Gastroesophageal sphincter (tissue), 4 donors: ENCODE results near the gene CCDC57. TPM values are rescaled to one million over a fixed set of nuclear protein-coding genes. Genes with fewer than 3 reads are reported as not detected.

ENCODE experiments used
- ATAC-seq: fragments of 150-250 bp; one replicate; pipeline ENCODE4 v1.9.1; 2016; ENCODE audit warnings: mild to moderate bottlenecking, moderate library complexity
- H3K27ac ChIP-seq, 4 donors: fragments of 200-600 bp; sonication (generic) in 3 of 4; 1 replicate in 3 of 4; 2 replicates in 1 of 4; pipeline ENCODE4 v1.5.1; 2016 to 2019
- H3K27me3 ChIP-seq: fragments of 200-600 bp; sonication (generic); one replicate; pipeline ENCODE4 v1.5.1; 2019
- H3K36me3 ChIP-seq, 2 donors: fragments of 200-600 bp; sonication (generic); one replicate each; pipeline ENCODE4 v1.5.1; 2019; ENCODE audit warnings: control low read depth in 1 of 2
- H3K4me1 ChIP-seq, 3 donors: fragments of 200-600 bp; sonication (generic); 1 replicate in 2 of 3; 2 replicates in 1 of 3; pipeline ENCODE4 v1.5.1; 2016 to 2019; ENCODE audit warnings: control low read depth in 2 of 3
- H3K4me3 ChIP-seq, 2 donors: fragments of 200-600 bp; sonication (generic); one replicate each; pipeline ENCODE4 v1.5.1; 2019; ENCODE audit warnings: mild to moderate bottlenecking in 1 of 2, moderate library complexity in 1 of 2
- H3K9me3 ChIP-seq, 3 donors: fragments of 200-600 bp; sonication (generic); one replicate each; pipeline ENCODE4 v1.5.1; 2017 to 2019; ENCODE audit warnings: control low read depth in 2 of 3
- EP300 ChIP-seq: sonication (generic); formaldehyde crosslinking; IDR thresholded peaks from one replicate; pipeline ENCODE4 v1.6.1; 2017; ENCODE audit warnings: antibody characterized with exemption, mild to moderate bottlenecking
- POLR2A ChIP-seq, 2 donors: fragments of 450-650 bp; IDR thresholded peaks; one replicate each; pipeline ENCODE4 v1.6.1; 2017; ENCODE audit warnings: antibody characterized with exemption in 2 of 2, mild to moderate bottlenecking in 2 of 2, moderate library complexity in 1 of 2
- POLR2AphosphoS5 ChIP-seq: sonication (generic); formaldehyde crosslinking; IDR thresholded peaks from one replicate; pipeline ENCODE4 v1.6.1; 2017; ENCODE audit warnings: antibody characterized with exemption
- WGBS, 2 donors: methylation state at CpG; one replicate each; pipeline ENCODE4 v1.1.5; 2018; ENCODE audit warnings: low coverage in 1 of 2; 5-methylcytosine and 5-hydroxymethylcytosine counted together
- total RNA-seq, 4 donors: library from RNA; depleted of rRNA; stranded (reverse); fragments of >200 nt; gene quantifications; one replicate each; pipeline ENCODE4 v1.1.0, GENCODE V29; 2016
- TF ChIP-seq, protein P1 (sequence below), 4 experiments: fragments of 200-600 bp in 2 of 4; fragments of 450-650 bp in 2 of 4; sonication (generic) in 1 of 4; IDR thresholded peaks; one replicate each; pipeline ENCODE4 v1.5.1; 2017 to 2019; ENCODE audit warnings: antibody characterized with exemption in 4 of 4, mild to moderate bottlenecking in 2 of 4, moderate library complexity in 2 of 4

Gene CCDC57
- total RNA-seq, 4 donors from 2014 or later: 6.5 to 28.2 (median 16.2) TPM

- Histone ChIP-seq H3K27me3 (no peaks in the 10 kb centered on the region), H3K4me1 (no peaks in the 10 kb centered on the region), H3K36me3 (peaks cover 0 to 74% of the 10 kb centered on the region in 2 donors), H3K27ac (no peak overlapping the region), H3K9me3 (no peaks in the 10 kb centered on the region), H3K4me3 (no peak overlapping the region)
- 70 to 98% methylated on average over 5 of the region's 5 CpGs for WGBS, 2 donors
- ATAC-seq: no peak
- TF ChIP-seq, protein P1, sequence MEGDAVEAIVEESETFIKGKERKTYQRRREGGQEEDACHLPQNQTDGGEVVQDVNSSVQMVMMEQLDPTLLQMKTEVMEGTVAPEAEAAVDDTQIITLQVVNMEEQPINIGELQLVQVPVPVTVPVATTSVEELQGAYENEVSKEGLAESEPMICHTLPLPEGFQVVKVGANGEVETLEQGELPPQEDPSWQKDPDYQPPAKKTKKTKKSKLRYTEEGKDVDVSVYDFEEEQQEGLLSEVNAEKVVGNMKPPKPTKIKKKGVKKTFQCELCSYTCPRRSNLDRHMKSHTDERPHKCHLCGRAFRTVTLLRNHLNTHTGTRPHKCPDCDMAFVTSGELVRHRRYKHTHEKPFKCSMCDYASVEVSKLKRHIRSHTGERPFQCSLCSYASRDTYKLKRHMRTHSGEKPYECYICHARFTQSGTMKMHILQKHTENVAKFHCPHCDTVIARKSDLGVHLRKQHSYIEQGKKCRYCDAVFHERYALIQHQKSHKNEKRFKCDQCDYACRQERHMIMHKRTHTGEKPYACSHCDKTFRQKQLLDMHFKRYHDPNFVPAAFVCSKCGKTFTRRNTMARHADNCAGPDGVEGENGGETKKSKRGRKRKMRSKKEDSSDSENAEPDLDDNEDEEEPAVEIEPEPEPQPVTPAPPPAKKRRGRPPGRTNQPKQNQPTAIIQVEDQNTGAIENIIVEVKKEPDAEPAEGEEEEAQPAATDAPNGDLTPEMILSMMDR (IDR thresholded peaks at IDR 0.05): no peak
- TF ChIP-seq POLR2A (IDR thresholded peaks at IDR 0.05): no peak
- no peak for TF ChIP-seq EP300
- no peak for TF ChIP-seq POLR2AphosphoS5
Observed at GRCh38 chr17:82160075-82160474, 52.6 kb downstream of the CCDC57 start.

GRCh38 chr17:82158825-82159224 lies 53.8 kb downstream of the CCDC57 start:
- Histone ChIP-seq H3K9me3 (no peaks in the 10 kb centered on the region), H3K27ac (no peak overlapping the region), H3K27me3 (no peaks in the 10 kb centered on the region), H3K4me3 (no peak overlapping the region), H3K36me3 (peaks cover 0 to 82% of the 10 kb centered on the region in 2 donors), H3K4me1 (no peaks in the 10 kb centered on the region)
- 81 to 89% methylated on average over 9 to 10 of the region's 10 CpGs for WGBS, 2 donors
- no peak for ATAC-seq
- TF ChIP-seq EP300: no peak
- TF ChIP-seq POLR2A (IDR thresholded peaks at IDR 0.05): no peak
- TF ChIP-seq, protein P1 (IDR thresholded peaks at IDR 0.05): no peak
- no peak for TF ChIP-seq POLR2AphosphoS5

DNA sequence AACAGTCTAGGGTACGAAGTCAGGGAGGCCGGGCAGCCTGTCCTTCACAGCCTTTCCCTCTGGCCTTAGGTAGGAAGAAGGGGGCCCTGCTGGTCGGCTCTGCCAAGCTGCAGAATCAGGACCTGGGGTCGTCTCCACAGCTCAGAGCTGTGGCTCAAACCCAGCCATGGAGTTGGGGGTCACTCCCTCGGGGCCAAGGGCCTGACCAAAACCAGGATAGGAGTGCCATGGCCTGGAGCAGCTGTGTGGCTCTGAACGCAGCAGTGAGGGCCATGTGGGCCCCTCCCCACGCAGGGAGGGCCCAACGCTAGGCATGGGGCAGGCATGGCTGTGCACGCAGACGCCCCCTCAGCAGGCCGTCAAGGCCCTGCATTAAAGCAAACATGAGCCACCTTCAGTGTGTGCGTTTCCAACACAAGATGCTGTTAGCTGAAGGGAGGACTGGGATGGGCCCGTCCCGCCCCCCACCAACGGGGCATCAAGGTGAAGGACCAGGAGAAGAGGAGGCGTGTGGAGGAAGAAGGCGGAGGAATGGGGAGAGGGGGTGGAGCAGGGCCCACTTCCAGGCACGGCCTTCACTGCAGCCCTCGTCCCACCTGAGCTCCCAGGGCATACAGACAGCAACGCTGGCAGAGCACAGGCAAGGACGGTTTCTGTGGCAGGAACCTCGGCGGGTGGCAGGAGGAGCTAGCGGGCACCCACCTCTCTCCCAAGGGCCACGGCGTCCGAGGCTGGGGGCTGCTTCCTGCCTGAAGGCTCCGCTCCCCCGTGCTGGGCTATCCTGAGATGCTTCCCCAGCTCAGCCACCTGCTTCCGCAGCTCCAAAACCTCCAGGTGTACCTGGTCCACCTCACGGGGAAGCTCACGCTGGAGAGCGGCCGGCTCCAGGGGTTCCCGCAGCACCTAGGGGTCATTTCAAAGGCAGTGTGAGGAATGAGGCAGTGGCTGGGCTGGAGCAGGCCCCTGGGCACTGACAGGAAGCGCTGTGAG lies 55.3 kb downstream of the CCDC57 start:
- Histone ChIP-seq H3K27me3 (no peaks in the 10 kb centered on the region), H3K9me3 (no peaks in the 10 kb centered on the region), H3K4me3 (no peak overlapping the region), H3K27ac (no peak overlapping the region), H3K36me3 (peaks cover 0 to 72% of the 10 kb centered on the region in 2 donors), H3K4me1 (no peaks in the 10 kb centered on the region)
- WGBS, 2 donors: no CpG with 5 or more reads among the region's 36 CpGs
- ATAC-seq: no peak
- TF ChIP-seq EP300 (no peak), POLR2A (IDR thresholded peaks at IDR 0.05) (no peak), POLR2AphosphoS5 (no peak)
- TF ChIP-seq, protein P1 (IDR thresholded peaks at IDR 0.05): no peak

DNA sequence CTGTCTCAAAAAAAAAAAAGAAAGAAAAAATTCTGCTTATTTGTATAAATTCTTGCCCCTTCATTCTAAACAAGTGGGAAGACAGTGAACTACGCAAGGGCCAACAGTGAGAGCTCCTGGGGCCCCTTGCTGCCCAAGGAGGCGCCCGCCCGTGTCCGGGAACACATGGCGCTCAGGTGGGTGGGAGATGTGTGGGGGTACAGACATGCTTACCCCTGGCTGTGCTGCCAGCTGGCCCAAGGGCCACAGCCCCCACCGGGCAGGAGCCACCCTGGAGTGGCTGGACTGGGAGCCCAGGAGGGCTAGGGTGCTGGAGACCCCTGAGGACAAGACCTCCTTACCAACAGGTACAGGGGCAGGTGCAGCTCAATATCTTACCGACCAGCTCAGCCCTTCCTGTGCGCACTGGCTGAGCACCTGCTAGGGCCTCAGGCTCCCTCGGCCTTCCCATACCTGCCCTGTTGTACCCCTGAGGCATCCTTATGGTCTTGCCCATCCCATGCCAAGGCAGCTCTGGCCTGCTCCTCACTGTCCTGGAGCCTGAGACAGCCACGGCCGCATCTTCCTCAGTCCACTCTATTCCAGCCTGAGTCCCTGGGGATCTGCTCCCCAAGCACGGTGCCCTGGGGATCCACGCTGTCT lies 56.2 kb downstream of the CCDC57 start:
- Histone ChIP-seq H3K27ac (no peak overlapping the region), H3K27me3 (no peaks in the 10 kb centered on the region), H3K9me3 (no peaks in the 10 kb centered on the region), H3K4me3 (no peak overlapping the region), H3K4me1 (no peaks in the 10 kb centered on the region), H3K36me3 (peaks cover 0 to 64% of the 10 kb centered on the region in 2 donors)
- 82 to 87% methylated on average over 6 to 10 of the region's 14 CpGs for WGBS, 2 donors
- TF ChIP-seq, protein P1 (IDR thresholded peaks at IDR 0.05): no peak
- no peak for TF ChIP-seq EP300
- TF ChIP-seq POLR2AphosphoS5: no peak
- TF ChIP-seq POLR2A (IDR thresholded peaks at IDR 0.05): no peak
- ATAC-seq: no peak
